ENCODE measurements around the gene RAB5B.
A peak's percentile ranks its signal among the peaks of the same experiment; 100 is the strongest.

RAB5B gene

DNA sequence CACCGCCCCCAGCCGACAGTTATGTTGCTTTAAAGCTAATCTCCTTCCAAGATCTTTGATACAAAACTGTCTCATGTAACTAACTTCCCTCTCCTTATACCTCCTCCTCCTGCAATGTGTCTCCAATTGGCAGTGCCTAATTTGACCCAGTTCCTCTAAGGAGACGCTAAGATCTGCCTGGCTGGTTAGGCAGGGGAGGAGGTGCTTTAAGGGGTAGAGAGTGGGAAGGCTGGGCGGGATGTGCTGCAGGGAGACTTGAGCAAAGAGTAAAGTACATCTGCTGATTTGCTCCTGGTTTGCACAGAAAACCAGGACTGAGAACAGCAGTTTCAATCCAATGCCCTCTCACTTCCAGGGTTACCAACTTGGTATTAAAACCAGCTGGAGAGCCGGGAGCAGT, 39.6 kb downstream of the RAB5B start:
- Mint-ChIP-seq H3K9me3 (no peaks in the 10 kb centered on the region), H3K4me1 (peaks cover 6% of the 10 kb centered on the region), H3K4me3 (no peak overlapping the region), H3K36me3 (no peaks in the 10 kb centered on the region), H3K27me3 (no peaks in the 10 kb centered on the region), H3K27ac (no peak overlapping the region)
- no peak for ATAC-seq

DNA sequence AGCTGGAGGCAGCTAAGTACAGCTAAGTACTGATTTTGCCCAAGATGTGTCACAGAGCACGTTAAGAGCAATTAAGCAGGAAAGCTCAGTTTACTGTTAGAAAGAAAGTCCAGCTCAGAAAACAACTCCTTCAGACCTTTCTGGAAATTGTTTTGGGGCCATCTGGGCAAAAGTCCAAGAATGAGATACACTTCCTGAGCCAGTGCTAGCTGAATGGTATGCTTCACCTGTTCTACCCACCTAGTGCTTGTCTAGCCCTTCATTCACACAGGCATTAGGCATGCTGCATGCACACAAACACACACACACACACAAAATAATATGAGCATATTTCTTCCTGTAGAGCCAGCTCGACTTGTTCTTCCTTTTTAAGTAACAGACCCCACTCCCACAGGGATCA, 40.3 kb downstream of the RAB5B start:
- Mint-ChIP-seq H3K27ac (no peak overlapping the region), H3K36me3 (no peaks in the 10 kb centered on the region), H3K27me3 (no peaks in the 10 kb centered on the region), H3K9me3 (no peaks in the 10 kb centered on the region), H3K4me1 (peaks cover under 1% of the 10 kb centered on the region), H3K4me3 (no peak overlapping the region)
- ATAC-seq = no peak

DNA sequence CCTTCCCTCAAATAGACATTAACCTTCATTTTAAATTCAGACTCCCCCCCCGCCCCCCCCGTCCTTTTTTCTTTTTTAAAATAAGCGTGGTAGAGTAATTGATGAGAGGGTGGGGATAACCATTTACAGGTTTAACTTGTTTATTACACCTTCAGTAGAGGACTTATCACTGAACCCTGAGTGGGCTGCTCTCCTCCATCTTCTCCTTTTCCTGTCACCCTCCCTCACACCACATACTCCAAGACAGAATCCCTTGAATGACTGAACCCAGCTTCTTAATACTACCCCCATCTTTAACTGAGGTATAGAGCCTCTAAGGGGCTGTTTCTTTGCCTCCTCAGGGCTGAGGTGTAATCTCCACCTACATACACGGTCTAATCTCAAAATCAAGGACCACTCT, 43.3 kb downstream of the RAB5B start:
- Mint-ChIP-seq H3K36me3 (peaks cover 4% of the 10 kb centered on the region), H3K27ac (no peak overlapping the region), H3K9me3 (no peaks in the 10 kb centered on the region), H3K4me3 (no peak overlapping the region), H3K4me1 (peaks cover 13% of the 10 kb centered on the region), H3K27me3 (no peaks in the 10 kb centered on the region)
- ATAC-seq = no peak

DNA sequence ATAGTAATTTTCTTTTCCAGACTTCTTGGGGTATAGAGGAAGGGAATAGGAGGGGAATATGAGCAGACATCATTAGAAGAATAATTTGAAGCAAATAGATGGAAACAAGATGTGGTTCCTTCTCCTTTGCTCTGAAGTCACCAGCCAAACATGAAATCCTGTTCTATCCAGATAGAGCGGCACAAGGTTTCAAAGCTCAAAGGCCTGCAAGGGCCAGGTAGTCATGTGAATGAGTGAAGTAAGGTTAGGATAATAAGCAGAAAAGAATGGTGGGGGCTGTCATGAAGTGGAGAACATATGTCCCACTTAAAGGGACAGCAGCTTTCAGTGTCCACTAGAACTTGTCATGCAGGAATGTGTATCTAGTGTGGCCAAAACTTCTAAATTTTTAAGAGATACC, 44.5 kb downstream of the RAB5B start:
- no peak for ATAC-seq
- Mint-ChIP-seq H3K4me1 (peaks cover 15% of the 10 kb centered on the region), H3K27me3 (no peaks in the 10 kb centered on the region), H3K27ac (no peak overlapping the region), H3K9me3 (no peaks in the 10 kb centered on the region), H3K36me3 (peaks cover 4% of the 10 kb centered on the region), H3K4me3 (no peak overlapping the region)

DNA sequence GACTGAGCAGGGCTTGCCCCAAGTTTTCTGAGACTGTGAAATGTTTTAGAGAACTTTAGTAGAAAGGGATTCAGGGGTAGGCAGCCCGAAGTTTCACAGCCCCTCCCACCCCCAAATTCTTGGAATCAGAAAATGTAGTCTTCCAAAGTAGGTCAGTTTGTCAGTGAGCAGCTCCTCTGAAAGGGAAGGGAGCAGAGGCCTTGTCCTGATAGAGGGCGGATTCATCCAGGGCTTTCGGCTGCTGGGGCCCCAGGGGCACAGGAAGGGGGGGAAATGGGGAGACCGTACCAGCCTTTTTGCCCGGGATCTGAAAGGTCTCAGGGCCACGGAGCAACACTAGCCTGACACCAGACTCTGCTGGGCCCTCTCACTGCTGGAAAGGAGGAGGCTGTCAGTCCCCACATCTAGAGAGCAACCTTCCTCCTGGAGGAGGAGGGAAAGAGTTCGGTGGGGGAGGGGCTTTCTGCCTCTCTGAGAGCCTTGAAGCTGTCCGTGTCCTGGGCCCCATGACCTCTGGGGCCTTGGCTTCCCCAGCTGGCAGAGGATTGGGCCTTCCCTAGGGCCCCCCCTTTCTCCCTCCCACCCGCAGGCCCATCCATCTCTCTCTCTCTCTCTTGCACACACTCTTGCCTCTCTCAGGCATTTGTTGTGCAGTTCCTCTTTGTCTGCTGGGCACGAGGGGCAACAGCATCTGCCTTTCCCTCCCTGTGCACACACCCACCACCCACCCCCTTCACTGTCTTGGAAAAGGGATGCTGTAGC, 46.7 kb downstream of the RAB5B start, which contains the start of gene IKZF4:
IKZF4 (plus strand) TSS at position 621 of the 762 bp plus-strand sequence. CDS start 451 bp downstream, outside the sequence.
- no peaks in the 10 kb centered on the region for H3K9me3 Mint-ChIP-seq
- H3K4me3 Mint-ChIP-seq = peak within 1 kb of the TSS; percentile 42
- H3K27ac Mint-ChIP-seq = peak within 1 kb of the TSS; percentile 60
- peaks cover 4% of the 10 kb centered on the region for H3K36me3 Mint-ChIP-seq
- ATAC-seq = peak; percentile 39
- no peaks in the 10 kb centered on the region for H3K27me3 Mint-ChIP-seq
- H3K4me1 Mint-ChIP-seq = peaks cover 15% of the 10 kb centered on the region

DNA sequence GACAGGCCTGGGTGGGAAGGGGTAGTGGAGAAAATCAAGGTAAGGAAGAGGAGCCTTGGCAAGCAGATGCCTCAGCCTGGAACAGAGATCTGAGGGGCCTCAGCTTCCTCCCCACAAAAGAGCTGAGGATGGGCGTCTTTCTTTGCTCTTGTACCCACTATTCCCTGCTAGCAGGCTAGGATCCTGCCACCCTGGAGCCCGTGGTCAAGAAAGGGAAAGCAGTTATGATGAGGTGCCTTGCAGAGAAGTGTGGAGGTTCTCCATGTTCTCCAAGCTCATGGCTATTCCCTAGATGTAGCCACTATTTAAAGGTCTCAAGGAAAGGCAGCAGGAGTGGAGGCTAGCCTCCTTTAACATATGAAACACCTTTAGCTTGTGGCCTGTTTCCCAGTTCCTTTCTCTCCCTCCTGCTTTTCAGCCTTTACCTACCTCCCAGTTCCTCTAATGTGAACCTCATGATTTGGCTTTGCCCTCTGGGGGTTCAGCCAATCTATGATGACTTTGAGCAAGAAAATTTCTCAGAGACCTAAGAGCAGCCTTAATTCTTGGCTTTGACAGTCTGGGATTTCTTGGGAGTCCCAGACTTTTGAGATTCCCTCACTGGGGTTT, 48.1 kb downstream of the RAB5B start:
- no peak for ATAC-seq
- H3K4me3 Mint-ChIP-seq = no peak overlapping the region
- peaks cover 15% of the 10 kb centered on the region for H3K4me1 Mint-ChIP-seq
- H3K9me3 Mint-ChIP-seq = no peaks in the 10 kb centered on the region
- peaks cover 4% of the 10 kb centered on the region for H3K36me3 Mint-ChIP-seq
- H3K27ac Mint-ChIP-seq = no peak overlapping the region
- no peaks in the 10 kb centered on the region for H3K27me3 Mint-ChIP-seq

DNA sequence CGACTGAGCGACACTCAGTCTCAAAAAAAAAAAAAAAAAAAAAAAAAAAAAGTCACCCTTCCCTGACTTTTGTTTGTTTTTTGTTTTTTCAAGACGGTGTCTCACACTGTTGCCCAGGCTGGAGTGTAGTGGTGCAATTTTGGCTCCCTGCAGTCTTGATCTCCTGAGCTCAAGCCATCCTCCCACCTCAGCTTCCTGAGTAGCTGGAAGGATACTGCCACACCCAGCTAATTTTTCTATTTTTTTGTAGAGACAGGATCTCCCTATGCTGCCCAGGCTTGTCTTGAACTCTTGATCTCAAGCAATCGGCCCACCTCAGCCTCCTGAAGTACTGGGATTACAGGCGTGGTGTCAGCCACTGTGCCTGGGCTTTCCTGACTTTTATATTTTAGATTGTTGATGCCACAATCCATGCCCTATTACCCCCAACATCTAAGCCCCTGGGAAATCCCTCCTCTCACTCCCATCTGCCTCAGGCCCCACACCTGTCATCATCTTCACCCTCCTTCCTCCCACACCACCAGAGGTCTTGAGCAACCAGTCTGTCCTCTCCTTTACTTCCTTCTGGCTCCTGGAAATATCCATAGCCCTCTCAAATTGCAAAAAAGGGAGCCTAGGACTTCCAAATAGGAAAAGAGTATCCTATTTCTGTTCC, 54.8 kb downstream of the RAB5B start:
- Mint-ChIP-seq H3K27me3 (no peaks in the 10 kb centered on the region), H3K27ac (no peak overlapping the region), H3K36me3 (peaks cover 24% of the 10 kb centered on the region), H3K4me1 (no peaks in the 10 kb centered on the region), H3K9me3 (no peaks in the 10 kb centered on the region), H3K4me3 (no peak overlapping the region)
- no peak for ATAC-seq

DNA sequence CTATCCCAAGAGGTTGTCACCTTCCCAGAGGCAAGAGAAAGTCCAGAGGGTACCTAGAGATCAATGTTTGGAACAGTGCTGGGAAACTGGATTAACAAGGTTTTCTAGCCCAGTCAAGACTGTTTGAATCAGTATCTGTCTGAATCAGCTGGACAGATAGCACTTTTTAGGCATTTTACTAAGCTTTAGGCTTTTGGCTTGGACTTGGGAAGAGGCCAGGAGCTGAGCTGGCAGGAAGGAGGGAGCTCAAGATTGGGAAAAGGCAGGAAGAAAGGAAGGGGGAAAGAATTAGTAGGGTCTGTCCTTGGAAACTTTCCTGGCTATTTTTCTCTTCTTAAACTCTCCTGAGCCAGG, 55.3 kb downstream of the RAB5B start:
- H3K27me3 Mint-ChIP-seq = no peaks in the 10 kb centered on the region
- H3K36me3 Mint-ChIP-seq = peaks cover 24% of the 10 kb centered on the region
- no peaks in the 10 kb centered on the region for H3K4me1 Mint-ChIP-seq
- no peaks in the 10 kb centered on the region for H3K9me3 Mint-ChIP-seq
- ATAC-seq = no peak
- H3K27ac Mint-ChIP-seq = no peak overlapping the region
- no peak overlapping the region for H3K4me3 Mint-ChIP-seq

DNA sequence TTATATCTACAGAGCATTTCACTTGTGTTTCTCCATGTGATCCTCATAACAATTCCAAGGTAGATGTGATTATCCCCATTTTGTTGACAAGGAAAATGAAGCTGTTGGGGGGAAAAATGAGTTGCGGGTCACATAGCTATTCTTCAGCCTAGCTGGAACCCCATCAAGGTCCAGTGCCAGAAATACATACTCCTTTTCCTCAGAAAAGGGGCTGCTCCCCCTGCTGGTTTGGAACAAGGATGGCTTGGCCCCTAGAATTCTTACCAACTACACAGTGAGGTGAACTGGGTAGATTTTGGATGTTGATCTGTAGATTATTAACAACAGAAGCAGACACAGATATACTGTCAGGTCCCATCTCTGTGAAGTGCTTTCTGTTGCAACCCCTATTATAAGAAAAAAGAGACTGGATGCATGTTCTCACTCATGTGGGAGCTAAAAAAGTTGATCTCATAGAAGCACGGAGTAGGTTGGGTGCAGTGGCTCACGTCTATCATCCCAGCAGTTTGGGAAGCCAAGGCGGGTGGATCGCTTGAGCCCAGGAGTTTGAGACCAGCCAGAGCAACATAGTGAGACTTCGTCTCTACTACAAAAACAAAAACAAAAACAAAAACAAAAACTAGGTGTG, 55.9 kb downstream of the RAB5B start:
- Mint-ChIP-seq H3K27ac (no peak overlapping the region), H3K4me3 (no peak overlapping the region), H3K27me3 (no peaks in the 10 kb centered on the region), H3K4me1 (no peaks in the 10 kb centered on the region), H3K36me3 (peaks cover 24% of the 10 kb centered on the region), H3K9me3 (no peaks in the 10 kb centered on the region)
- peak; percentile 54 for ATAC-seq

DNA sequence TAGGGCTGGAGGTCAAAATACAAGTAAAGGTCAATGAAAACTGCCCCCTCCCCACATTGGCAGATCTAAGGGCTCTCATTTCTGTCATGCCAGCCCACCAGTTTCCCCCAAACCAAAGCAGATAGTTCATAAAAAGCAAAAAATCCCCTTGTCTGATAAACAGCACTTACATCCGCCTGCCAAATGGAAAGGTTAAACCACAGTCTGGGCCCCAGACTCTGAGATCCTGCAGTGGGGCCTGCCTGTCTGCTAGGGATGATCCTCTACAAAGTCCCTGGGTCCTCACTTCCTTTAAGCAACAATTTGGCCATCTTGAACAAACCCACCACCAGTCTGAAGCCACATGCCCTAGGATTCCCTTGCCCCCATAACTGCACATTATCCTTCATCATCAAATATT, 58.1 kb downstream of the RAB5B start:
- H3K27me3 Mint-ChIP-seq = no peaks in the 10 kb centered on the region
- no peak overlapping the region for H3K4me3 Mint-ChIP-seq
- ATAC-seq = no peak
- H3K4me1 Mint-ChIP-seq = no peaks in the 10 kb centered on the region
- H3K27ac Mint-ChIP-seq = peak overlapping the region; percentile 12
- peaks cover 35% of the 10 kb centered on the region for H3K36me3 Mint-ChIP-seq
- no peaks in the 10 kb centered on the region for H3K9me3 Mint-ChIP-seq

DNA sequence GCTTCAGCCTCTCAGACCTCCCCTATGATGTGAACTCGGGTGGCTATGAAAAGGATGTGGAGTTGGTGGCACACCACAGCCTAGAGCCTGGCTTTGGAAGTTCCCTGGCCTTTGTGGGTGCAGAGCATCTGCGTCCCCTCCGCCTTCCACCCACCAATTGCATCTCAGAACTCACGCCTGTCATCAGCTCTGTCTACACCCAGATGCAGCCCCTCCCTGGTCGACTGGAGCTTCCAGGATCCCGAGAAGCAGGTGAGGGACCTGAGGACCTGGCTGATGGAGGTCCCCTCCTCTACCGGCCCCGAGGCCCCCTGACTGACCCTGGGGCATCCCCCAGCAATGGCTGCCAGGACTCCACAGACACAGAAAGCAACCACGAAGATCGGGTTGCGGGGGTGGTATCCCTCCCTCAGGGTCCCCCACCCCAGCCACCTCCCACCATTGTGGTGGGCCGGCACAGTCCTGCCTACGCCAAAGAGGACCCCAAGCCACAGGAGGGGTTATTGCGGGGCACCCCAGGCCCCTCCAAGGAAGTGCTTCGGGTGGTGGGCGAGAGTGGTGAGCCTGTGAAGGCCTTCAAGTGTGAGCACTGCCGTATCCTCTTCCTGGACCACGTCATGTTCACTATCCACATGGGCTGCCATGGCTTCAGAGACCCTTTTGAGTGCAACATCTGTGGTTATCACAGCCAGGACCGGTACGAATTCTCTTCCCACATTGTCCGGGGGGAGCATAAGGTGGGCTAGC, 60.9 kb downstream of the RAB5B start:
- Mint-ChIP-seq H3K4me3 (no peak overlapping the region), H3K27ac (no peak overlapping the region), H3K36me3 (peaks cover 29% of the 10 kb centered on the region), H3K27me3 (no peaks in the 10 kb centered on the region), H3K4me1 (no peaks in the 10 kb centered on the region), H3K9me3 (no peaks in the 10 kb centered on the region)
- peak; percentile 34 for ATAC-seq

DNA sequence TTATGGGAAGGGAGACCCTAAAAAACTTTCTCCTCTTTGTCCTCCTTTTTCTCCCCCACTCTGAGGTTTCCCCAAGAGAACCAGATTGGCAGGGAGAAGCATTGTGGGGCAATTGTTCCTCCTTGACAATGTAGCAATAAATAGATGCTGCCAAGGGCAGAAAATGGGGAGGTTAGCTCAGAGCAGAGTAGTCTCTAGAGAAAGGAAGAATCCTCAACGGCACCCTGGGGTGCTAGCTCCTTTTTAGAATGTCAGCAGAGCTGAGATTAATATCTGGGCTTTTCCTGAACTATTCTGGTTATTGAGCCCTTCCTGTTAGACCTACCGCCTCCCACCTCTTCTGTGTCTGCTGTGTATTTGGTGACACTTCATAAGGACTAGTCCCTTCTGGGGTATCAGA, 63.3 kb downstream of the RAB5B start:
- H3K36me3 Mint-ChIP-seq = peaks cover 29% of the 10 kb centered on the region

DNA sequence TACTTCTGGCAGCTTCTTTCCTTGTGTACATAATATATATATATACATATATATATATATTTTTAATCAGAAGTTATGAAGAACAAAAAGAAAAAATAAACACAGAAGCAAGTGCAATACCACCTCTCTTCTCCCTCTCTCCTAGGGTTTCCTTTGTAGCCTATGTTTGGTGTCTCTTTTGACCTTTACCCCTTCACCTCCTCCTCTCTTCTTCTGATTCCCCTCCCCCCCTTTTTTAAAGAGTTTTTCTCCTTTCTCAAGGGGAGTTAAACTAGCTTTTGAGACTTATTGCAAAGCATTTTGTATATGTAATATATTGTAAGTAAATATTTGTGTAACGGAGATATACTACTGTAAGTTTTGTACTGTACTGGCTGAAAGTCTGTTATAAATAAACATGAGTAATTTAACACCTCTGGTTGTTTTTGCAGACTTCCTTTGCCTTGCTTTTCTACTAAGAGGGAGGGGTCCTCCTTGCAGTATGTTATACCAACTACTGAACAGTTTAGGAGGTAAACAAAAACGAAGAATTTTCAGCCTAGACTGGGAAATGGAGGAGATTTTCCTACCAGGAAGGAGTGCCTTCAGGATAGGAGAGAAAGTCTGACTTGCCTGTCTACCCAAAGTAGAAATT, 64.3 kb downstream of the RAB5B start:
- H3K27me3 Mint-ChIP-seq = no peaks in the 10 kb centered on the region
- H3K27ac Mint-ChIP-seq = no peak overlapping the region
- no peak overlapping the region for H3K4me3 Mint-ChIP-seq
- peaks cover 7% of the 10 kb centered on the region for H3K4me1 Mint-ChIP-seq
- H3K9me3 Mint-ChIP-seq = no peaks in the 10 kb centered on the region
- no peak for ATAC-seq
- peaks cover 27% of the 10 kb centered on the region for H3K36me3 Mint-ChIP-seq

More for the DNA sequence above, 63.3 kb downstream of the RAB5B start:
- no peak for ATAC-seq
- Mint-ChIP-seq H3K4me3 (no peak overlapping the region), H3K4me1 (no peaks in the 10 kb centered on the region), H3K27me3 (no peaks in the 10 kb centered on the region), H3K9me3 (no peaks in the 10 kb centered on the region), H3K27ac (no peak overlapping the region)

DNA sequence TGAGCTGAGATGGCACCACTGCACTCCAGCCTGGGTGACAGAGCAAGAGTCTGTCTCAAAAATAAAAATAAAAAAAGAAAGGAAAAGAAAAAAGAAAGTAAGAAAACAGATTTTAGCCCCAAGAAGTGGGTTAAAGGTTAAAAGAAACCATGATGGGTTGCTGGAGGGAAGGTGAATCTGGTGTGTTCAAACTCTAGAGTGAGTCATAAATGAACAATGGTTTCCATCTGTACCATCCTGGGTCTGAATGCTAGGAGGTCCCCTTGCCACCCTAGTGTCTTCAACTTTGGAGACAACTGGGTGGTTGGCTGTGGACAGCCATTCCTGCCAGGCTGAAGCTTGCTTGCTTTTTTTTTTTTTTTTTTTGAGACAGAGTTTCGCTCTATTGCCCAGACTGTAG, 66.3 kb downstream of the RAB5B start:
- peaks cover 11% of the 10 kb centered on the region for H3K4me1 Mint-ChIP-seq
- H3K27ac Mint-ChIP-seq = no peak overlapping the region
- H3K4me3 Mint-ChIP-seq = no peak overlapping the region
- H3K9me3 Mint-ChIP-seq = no peaks in the 10 kb centered on the region
- H3K36me3 Mint-ChIP-seq = peaks cover 30% of the 10 kb centered on the region
- no peaks in the 10 kb centered on the region for H3K27me3 Mint-ChIP-seq
- ATAC-seq = no peak
